NCI-H2196 treated with DMSO at 0.1 percent for 48 hours (cell line): ENCODE measurements around the gene MAPKAP1.
"Not testable (repeated sequence)": the region's sequence is repeated elsewhere in the genome, so short reads cannot be mapped to it uniquely, and the experiment has no call there.

Experiments
- DNase-seq: peaks from one replicate; lab custom pipeline; 2025; ENCODE audit not compliant: unreplicated experiment; lab: John Stamatoyannopoulos, UW

Gene MAPKAP1

GRCh38 chr9:125400725-125401716 is 306.0 kb downstream of the MAPKAP1 start:
- no peak for DNase-seq

GRCh38 chr9:125400232-125400631 is 306.8 kb downstream of the MAPKAP1 start:
- not testable (repeated sequence) for DNase-seq

GRCh38 chr9:125399666-125400065 is 307.3 kb downstream of the MAPKAP1 start:
- DNase-seq = no peak

- no peak for DNase-seq
These were observed 307.8 kb downstream of the MAPKAP1 start for GRCh38 chr9:125399165-125399564.

GRCh38 chr9:125398243-125398642 is 308.8 kb downstream of the MAPKAP1 start:
- DNase-seq = no peak

- DNase-seq = no peak
These were observed 309.3 kb downstream of the MAPKAP1 start for GRCh38 chr9:125397736-125398135.

- DNase-seq = no peak
These were observed 310.2 kb downstream of the MAPKAP1 start for GRCh38 chr9:125396799-125397198.

GRCh38 chr9:125393426-125393825 is 313.6 kb downstream of the MAPKAP1 start:
- no peak for DNase-seq

- DNase-seq = no peak
These were observed 315.3 kb downstream of the MAPKAP1 start for GRCh38 chr9:125391704-125392103.

- no peak for DNase-seq
These were observed 318.0 kb downstream of the MAPKAP1 start for GRCh38 chr9:125388978-125389377.

GRCh38 chr9:125387861-125388524 is 319.0 kb downstream of the MAPKAP1 start:
- DNase-seq = no peak
